ENCODE data around the gene MAP3K13.

The MAP3K13 gene

GRCh38 chr3:185387646-185388045, 24.7 kb downstream of the MAP3K13 start:
- H3K9ac ChIP-seq (ENCODE audit: low read length), result no peak overlapping the region
- H3K27me3 ChIP-seq (ENCODE audit: low read depth, low read length), result no peaks in the 10 kb centered on the region
- no peaks in the 10 kb centered on the region for H3K36me3 ChIP-seq (replicated peaks; ENCODE audit: low read depth, low read length)
- TF ChIP-seq CTCF (IDR thresholded peaks at IDR 0.05; ENCODE audit: low read depth, low read length), result no peak
- no peak overlapping the region for H2AFZ ChIP-seq (ENCODE audit: low read depth, low read length)
- no peak overlapping the region for H3K4me3 ChIP-seq (ENCODE audit: low read length)
- H4K20me1 ChIP-seq (ENCODE audit: insufficient read depth, low read length), result no peaks in the 10 kb centered on the region
- H3K9me3 ChIP-seq (ENCODE audit: insufficient read depth, low read length), result no peaks in the 10 kb centered on the region
- H3K4me1 ChIP-seq (ENCODE audit: low read length), result no peaks in the 10 kb centered on the region
- no peak overlapping the region for H3K27ac ChIP-seq (ENCODE audit: low read length)
- H3K79me2 ChIP-seq (ENCODE audit: low read length), result no peaks in the 10 kb centered on the region
- H3K4me2 ChIP-seq (ENCODE audit: low read length), result no peak overlapping the region

GRCh38 chr3:185393055-185393454, 30.1 kb downstream of the MAP3K13 start:
- Histone ChIP-seq H3K4me1 (ENCODE audit: low read length) (no peaks in the 10 kb centered on the region), H3K36me3 (replicated peaks; ENCODE audit: low read depth, low read length) (no peaks in the 10 kb centered on the region)

GRCh38 chr3:185397676-185398075, 34.7 kb downstream of the MAP3K13 start:
- Histone ChIP-seq H4K20me1 (ENCODE audit: insufficient read depth, low read length) (no peaks in the 10 kb centered on the region), H3K27ac (ENCODE audit: low read length) (no peak overlapping the region), H3K79me2 (ENCODE audit: low read length) (no peaks in the 10 kb centered on the region), H3K27me3 (ENCODE audit: low read depth, low read length) (peaks cover 25% of the 10 kb centered on the region), H3K4me1 (ENCODE audit: low read length) (no peaks in the 10 kb centered on the region), H3K4me2 (ENCODE audit: low read length) (no peak overlapping the region), H2AFZ (ENCODE audit: low read depth, low read length) (no peak overlapping the region), H3K9me3 (ENCODE audit: insufficient read depth, low read length) (no peaks in the 10 kb centered on the region), H3K9ac (ENCODE audit: low read length) (no peak overlapping the region), H3K36me3 (replicated peaks; ENCODE audit: low read depth, low read length) (no peaks in the 10 kb centered on the region), H3K4me3 (ENCODE audit: low read length) (no peak overlapping the region)
- TF ChIP-seq CTCF (IDR thresholded peaks at IDR 0.05; ENCODE audit: low read depth, low read length), result no peak
- TF ChIP-seq EZH2phosphoT487 (IDR thresholded peaks at IDR 0.05; ENCODE audit: low read depth), result no peak

More at GRCh38 chr3:185393055-185393454, 30.1 kb downstream of the MAP3K13 start:
- Histone ChIP-seq H2AFZ (ENCODE audit: low read depth, low read length) (no peak overlapping the region), H3K4me2 (ENCODE audit: low read length) (no peak overlapping the region), H3K27me3 (ENCODE audit: low read depth, low read length) (no peaks in the 10 kb centered on the region), H3K9me3 (ENCODE audit: insufficient read depth, low read length) (no peaks in the 10 kb centered on the region), H3K79me2 (ENCODE audit: low read length) (no peaks in the 10 kb centered on the region), H3K27ac (ENCODE audit: low read length) (no peak overlapping the region), H3K9ac (ENCODE audit: low read length) (no peak overlapping the region), H3K4me3 (ENCODE audit: low read length) (no peak overlapping the region), H4K20me1 (ENCODE audit: insufficient read depth, low read length) (no peaks in the 10 kb centered on the region)
- TF ChIP-seq EZH2phosphoT487 (IDR thresholded peaks at IDR 0.05; ENCODE audit: low read depth), result no peak

GRCh38 chr3:185399737-185400667, 37.1 kb downstream of the MAP3K13 start:
- Histone ChIP-seq H4K20me1 (ENCODE audit: insufficient read depth, low read length) (no peaks in the 10 kb centered on the region), H3K4me1 (ENCODE audit: low read length) (no peaks in the 10 kb centered on the region), H3K9me3 (ENCODE audit: insufficient read depth, low read length) (no peaks in the 10 kb centered on the region), H3K36me3 (replicated peaks; ENCODE audit: low read depth, low read length) (no peaks in the 10 kb centered on the region), H3K4me3 (ENCODE audit: low read length) (no peak overlapping the region), H3K4me2 (ENCODE audit: low read length) (no peak overlapping the region), H3K27me3 (ENCODE audit: low read depth, low read length) (peaks cover 36% of the 10 kb centered on the region), H3K9ac (ENCODE audit: low read length) (no peak overlapping the region), H3K79me2 (ENCODE audit: low read length) (no peaks in the 10 kb centered on the region), H2AFZ (ENCODE audit: low read depth, low read length) (no peak overlapping the region), H3K27ac (ENCODE audit: low read length) (no peak overlapping the region)
- TF ChIP-seq CTCF (IDR thresholded peaks at IDR 0.05; ENCODE audit: low read depth, low read length), result no peak
- TF ChIP-seq EZH2phosphoT487 (IDR thresholded peaks at IDR 0.05; ENCODE audit: low read depth), result no peak
